GM12878 (cell line): ENCODE data around the gene ULBP3. TPM values are rescaled to one million over a fixed set of nuclear protein-coding genes. Genes with fewer than 3 reads are reported as not detected.

ENCODE experiments used
- ATAC-seq: fragments of 200-7000 bp; cut with Tn5 transposase; 3 replicates; pipeline ENCODE4 v1.9.1; 2020; ENCODE audit warnings: mild to moderate bottlenecking, moderate library complexity
- BruUV-seq: library from RNA; stranded (reverse); fragments of 400-500 nt; replicated peaks from 2 replicates; lab custom pipeline; 2021; lab: Mats Ljungman, UMichigan
- CTCF ChIA-PET: fragments of 300-600 bp; sonication (Branson Sonifier 250); formaldehyde crosslinking; extraction: SDS; loops from one replicate; lab custom pipeline; 2021; ENCODE audit warnings: inconsistent platforms; lab: Yijun Ruan, JAX
- POLR2A ChIA-PET: fragments of 350-600 bp; formaldehyde crosslinking; extraction: SDS; loops from one replicate; lab custom pipeline; 2021; ENCODE audit warnings: inconsistent platforms; lab: Charles Lee
- RAD21 ChIA-PET: fragments of 300-600 bp; sonication (Branson Sonifier 250); formaldehyde crosslinking; loops from one replicate; lab custom pipeline; 2023; ENCODE audit warnings: antibody characterized with exemption; ENCODE audit not compliant: unreplicated experiment; lab: Charles Lee
- SMC1A ChIA-PET: fragments of 300-600 bp; sonication (Branson Sonifier 250); formaldehyde crosslinking; loops from one replicate; lab custom pipeline; 2023; ENCODE audit not compliant: unreplicated experiment, uncharacterized antibody; lab: Charles Lee
- DNase-seq: peaks from one replicate; pipeline ENCODE4 v3.0.0-alpha.2; 2011; ENCODE audit warnings: low read depth, low spot score
- FAIRE-seq: peaks from 3 replicates; lab custom pipeline; 2011; peaks lifted over from hg19 to GRCh38; lab: Jason Lieb, UNC
- H2AFZ ChIP-seq: 2 replicates; pipeline ENCODE4 v1.6.0; 2011; ENCODE audit warnings: low read depth, low read length, control low read depth; ENCODE audit not compliant: control insufficient read depth
- H3K27ac ChIP-seq: 2 replicates; pipeline ENCODE4 v1.5.1; 2011; ENCODE audit warnings: control low read depth; ENCODE audit not compliant: control insufficient read depth, insufficient read depth
- H3K27me3 ChIP-seq, 2 experiments: replicated peaks in 1 of 2; 2 replicates each; pipeline versions ENCODE4 v1.6.0 to v1.6.1; 2011; ENCODE audit warnings: low read length in 1 of 2; ENCODE audit not compliant: control insufficient read depth in 2 of 2, insufficient read depth in 2 of 2
- H3K36me3 ChIP-seq, 2 experiments: 2 replicates each; pipeline ENCODE4 v1.5.1; 2011; ENCODE audit warnings: low read length in 1 of 2; ENCODE audit not compliant: control insufficient read depth in 2 of 2, insufficient read depth in 2 of 2
- H3K4me1 ChIP-seq: 2 replicates; pipeline ENCODE4 v1.6.1; 2011; ENCODE audit warnings: mild to moderate bottlenecking, low read length, moderate library complexity, mixed read lengths; ENCODE audit not compliant: control insufficient read depth, insufficient read depth
- H3K4me2 ChIP-seq: 2 replicates; pipeline ENCODE4 v1.6.0; 2011; ENCODE audit warnings: control low read depth; ENCODE audit not compliant: control insufficient read depth, insufficient read depth
- H3K4me3 ChIP-seq: fragments of 200-600 bp; sonication (generic); 2 replicates; pipeline ENCODE4 v1.5.1; 2016
- H3K79me2 ChIP-seq: 2 replicates; pipeline ENCODE4 v1.6.0; 2011; ENCODE audit warnings: low read length; ENCODE audit not compliant: control insufficient read depth, insufficient read depth
- H3K9ac ChIP-seq: 2 replicates; pipeline ENCODE4 v1.8.0; 2011; ENCODE audit warnings: low read length, control low read depth, mixed read lengths; ENCODE audit not compliant: control insufficient read depth, insufficient read depth
- H3K9me3 ChIP-seq: replicated peaks from 3 replicates; pipeline ENCODE4 v1.5.1; 2011; ENCODE audit warnings: mild to moderate bottlenecking, low read length; ENCODE audit not compliant: control insufficient read depth, insufficient read depth
- H4K20me1 ChIP-seq: 2 replicates; pipeline ENCODE4 v1.6.0; 2011; ENCODE audit not compliant: control insufficient read depth, insufficient read depth
- BCL3 ChIP-seq: IDR thresholded peaks from 2 replicates; pipeline ENCODE4 v1.6.1; 2011; ENCODE audit warnings: borderline replicate concordance, low read depth, mild to moderate bottlenecking, moderate library complexity, low read length; ENCODE audit not compliant: insufficient read depth, poor library complexity, severe bottlenecking
- CHD2 ChIP-seq: IDR thresholded peaks from 2 replicates; pipeline ENCODE4 v1.6.1; 2011; ENCODE audit warnings: low read depth, low read length, improper control_type of control experiment, borderline replicate concordance
- E2F8 ChIP-seq: fragments of 450-650 bp; IDR thresholded peaks from 2 replicates; pipeline ENCODE4 v1.6.1; 2018; ENCODE audit warnings: mild to moderate bottlenecking, low read depth, moderate library complexity; ENCODE audit not compliant: partially characterized antibody
- IKZF1 ChIP-seq: fragments of 450-650 bp; conservative IDR thresholded peaks from 2 replicates; pipeline ENCODE4 v1.6.1; 2017; ENCODE audit warnings: antibody characterized with exemption, mild to moderate bottlenecking
- POLR2A ChIP-seq: IDR thresholded peaks from 2 replicates; pipeline ENCODE4 v1.6.1; 2011; ENCODE audit warnings: low read depth, mild to moderate bottlenecking, low read length
- SUZ12 ChIP-seq: fragments of 200-600 bp; sonication (generic); IDR thresholded peaks from one replicate; pipeline ENCODE4 v1.6.1; 2018; ENCODE audit warnings: antibody characterized with exemption, mild to moderate bottlenecking; ENCODE audit not compliant: unreplicated experiment
- WGBS: methylation state at CpG from one replicate; pipeline ENCODE4 v1.1.6; 2016; ENCODE audit warnings: low lambda C conversion rate; ENCODE audit not compliant: insufficient replicate concordance, insufficient coverage; ENCODE audit errors: missing lambda C conversion rate; 5-methylcytosine and 5-hydroxymethylcytosine counted together
- in situ Hi-C: fragments of 300-500 bp; cut with MboI; formaldehyde crosslinking; loops from 9 replicates; pipeline ENCODE4 v1.14.3; 2018; ENCODE audit warnings: mixed read lengths
- intact Hi-C: fragments of 100-400 bp; cut with micrococcal nuclease; formaldehyde crosslinking; loops from one replicate; pipeline ENCODE4 v1.14.2; 2022; ENCODE audit not compliant: unreplicated experiment
- polyA plus RNA-seq, 11 experiments: library from polyadenylated mRNA; depleted of rRNA in 4 of 11; unstranded in 6 of 11; stranded (reverse) in 5 of 11; fragments of >200 nt; fragmentation: Nextera tagmentation in 4 of 11; fragmentation: Illumina TruSeq in 1 of 11; extraction: Ambion mirVana in 4 of 11; extraction: Trizol in 1 of 11; gene quantifications; 1 replicate in 1 of 11; 2 replicates in 10 of 11; pipeline versions ENCODE4 v1.2.1 to v1.2.3, GENCODE V29; 2011 to 2016; ENCODE audit warnings: inconsistent platforms in 2 of 11, missing spikeins in 2 of 11, low read depth in 1 of 11
- total RNA-seq, 4 experiments: library from RNA; depleted of rRNA in 3 of 4; stranded (reverse); fragments of >200 nt in 3 of 4; fragmentation: Illumina TruSeq in 1 of 4; extraction: Trizol in 1 of 4; gene quantifications; 2 replicates each; pipeline versions ENCODE4 v1.2.1 to v1.2.3, GENCODE V29; 2013 to 2021
- TF ChIP-seq, protein P1 (sequence below): IDR thresholded peaks from 2 replicates; pipeline ENCODE4 v1.6.1; 2011; ENCODE audit warnings: mild to moderate bottlenecking, low read depth, low read length, moderate library complexity; ENCODE audit not compliant: insufficient replicate concordance
- TF ChIP-seq, protein P2 (sequence below): IDR thresholded peaks from 2 replicates; pipeline ENCODE4 v1.6.1; 2012; ENCODE audit warnings: low read depth, low read length, improper control_type of control experiment
- TF ChIP-seq, protein P3 (sequence below): IDR thresholded peaks from 2 replicates; pipeline ENCODE4 v1.6.1; 2012; ENCODE audit warnings: low read depth, low read length, improper control_type of control experiment

The ULBP3 gene
- total and polyA plus RNA-seq, 10 of the 15 experiments (the other 5 are each of a cell fraction or from before 2014, with no cell fraction given) = 0.08 to 0.16 TPM; not detected in 8

DNA sequence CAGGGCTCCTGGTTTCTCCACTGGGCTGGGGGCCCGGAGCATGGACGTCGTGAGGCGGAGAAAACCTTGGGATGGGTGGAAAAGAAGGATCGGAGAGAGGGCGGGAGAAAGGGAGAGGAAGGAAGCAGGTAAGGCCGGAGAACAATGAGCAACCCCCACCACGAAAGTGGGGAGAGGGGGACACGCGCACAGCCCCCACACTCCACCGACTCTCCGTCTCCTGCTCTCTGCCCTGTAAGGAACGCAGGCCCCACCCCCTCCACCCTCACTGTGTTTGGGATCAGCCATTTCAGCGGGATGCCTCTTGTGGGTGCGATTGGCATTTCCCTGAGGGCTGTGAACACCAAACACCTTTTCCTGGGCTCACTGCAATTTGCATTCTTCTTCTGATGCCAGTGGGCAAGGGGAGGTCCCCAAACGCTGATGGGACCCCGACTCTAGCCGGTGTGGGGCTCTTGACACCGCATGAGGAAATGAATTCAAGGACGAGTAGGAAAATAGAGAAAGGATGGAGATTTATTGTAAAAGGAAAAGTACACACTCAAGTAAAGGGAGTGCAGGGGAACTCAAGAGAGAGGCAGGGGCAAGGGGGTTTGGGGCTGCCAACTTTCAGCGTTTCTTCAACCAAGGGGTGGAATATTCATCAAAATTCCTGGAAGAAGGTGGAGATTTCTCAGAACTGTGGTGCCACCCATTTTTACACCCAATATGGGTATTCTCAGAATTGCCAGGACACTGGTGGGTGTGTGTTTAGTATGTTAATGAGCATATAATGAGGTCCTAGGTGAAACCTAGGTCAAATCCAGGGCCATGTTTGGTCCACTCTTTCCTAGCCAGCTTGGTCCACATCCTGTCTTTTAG, 30.5 kb downstream of the ULBP3 start (continued):
- no peak for TF ChIP-seq BCL3

GRCh38 chr6:150037526-150038201, 31.3 kb downstream of the ULBP3 start:
- ChIA-PET POLR2A (no interaction called here), SMC1A (no interaction called here), RAD21 (no interaction called here), CTCF (no interaction called here)
- Histone ChIP-seq H3K79me2 (no peaks in the 10 kb centered on the region), H3K9ac (no peak overlapping the region), H3K27me3 (peaks cover 11 to 15% of the 10 kb centered on the region in 2 experiments), H3K4me1 (no peaks in the 10 kb centered on the region), H3K4me2 (no peak overlapping the region), H3K36me3 (no peaks in the 10 kb centered on the region), H2AFZ (no peak overlapping the region), H4K20me1 (no peaks in the 10 kb centered on the region), H3K9me3 (no peaks in the 10 kb centered on the region), H3K4me3 (no peak overlapping the region), H3K27ac (no peak overlapping the region)
- ATAC-seq (no peak), DNase-seq (no peak), FAIRE-seq (no peak)
- in situ Hi-C loops (no loop called here), intact Hi-C loops (no loop called here)
- BruUV-seq = no TSS peak
- 20% methylated on average over 50 of the region's 55 CpGs for WGBS
- TF ChIP-seq E2F8 (no peak), POLR2A (no peak), CHD2 (no peak), SUZ12 (no peak), IKZF1 (no peak)
- TF ChIP-seq, protein P1, sequence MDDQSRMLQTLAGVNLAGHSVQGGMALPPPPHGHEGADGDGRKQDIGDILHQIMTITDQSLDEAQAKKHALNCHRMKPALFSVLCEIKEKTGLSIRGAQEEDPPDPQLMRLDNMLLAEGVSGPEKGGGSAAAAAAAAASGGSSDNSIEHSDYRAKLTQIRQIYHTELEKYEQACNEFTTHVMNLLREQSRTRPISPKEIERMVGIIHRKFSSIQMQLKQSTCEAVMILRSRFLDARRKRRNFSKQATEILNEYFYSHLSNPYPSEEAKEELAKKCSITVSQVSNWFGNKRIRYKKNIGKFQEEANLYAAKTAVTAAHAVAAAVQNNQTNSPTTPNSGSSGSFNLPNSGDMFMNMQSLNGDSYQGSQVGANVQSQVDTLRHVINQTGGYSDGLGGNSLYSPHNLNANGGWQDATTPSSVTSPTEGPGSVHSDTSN = no peak
- TF ChIP-seq, protein P2, sequence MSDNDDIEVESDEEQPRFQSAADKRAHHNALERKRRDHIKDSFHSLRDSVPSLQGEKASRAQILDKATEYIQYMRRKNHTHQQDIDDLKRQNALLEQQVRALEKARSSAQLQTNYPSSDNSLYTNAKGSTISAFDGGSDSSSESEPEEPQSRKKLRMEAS = no peak
- TF ChIP-seq, protein P3, sequence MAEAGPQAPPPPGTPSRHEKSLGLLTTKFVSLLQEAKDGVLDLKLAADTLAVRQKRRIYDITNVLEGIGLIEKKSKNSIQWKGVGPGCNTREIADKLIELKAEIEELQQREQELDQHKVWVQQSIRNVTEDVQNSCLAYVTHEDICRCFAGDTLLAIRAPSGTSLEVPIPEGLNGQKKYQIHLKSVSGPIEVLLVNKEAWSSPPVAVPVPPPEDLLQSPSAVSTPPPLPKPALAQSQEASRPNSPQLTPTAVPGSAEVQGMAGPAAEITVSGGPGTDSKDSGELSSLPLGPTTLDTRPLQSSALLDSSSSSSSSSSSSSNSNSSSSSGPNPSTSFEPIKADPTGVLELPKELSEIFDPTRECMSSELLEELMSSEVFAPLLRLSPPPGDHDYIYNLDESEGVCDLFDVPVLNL = no peak
